HG03097 (cell line): Measurements from ENCODE around the gene LENG8.
"Not testable (repeated sequence)": the region's sequence is repeated elsewhere in the genome, so short reads cannot be mapped to it uniquely, and the experiment has no call there.

Experiments used
- ATAC-seq: cut with Tn5 transposase; IDR thresholded peaks from one replicate; pipeline ENCODE4 v1.9.1; 2021; ENCODE audit not compliant: unreplicated experiment, low FRiP score

The LENG8 gene

DNA sequence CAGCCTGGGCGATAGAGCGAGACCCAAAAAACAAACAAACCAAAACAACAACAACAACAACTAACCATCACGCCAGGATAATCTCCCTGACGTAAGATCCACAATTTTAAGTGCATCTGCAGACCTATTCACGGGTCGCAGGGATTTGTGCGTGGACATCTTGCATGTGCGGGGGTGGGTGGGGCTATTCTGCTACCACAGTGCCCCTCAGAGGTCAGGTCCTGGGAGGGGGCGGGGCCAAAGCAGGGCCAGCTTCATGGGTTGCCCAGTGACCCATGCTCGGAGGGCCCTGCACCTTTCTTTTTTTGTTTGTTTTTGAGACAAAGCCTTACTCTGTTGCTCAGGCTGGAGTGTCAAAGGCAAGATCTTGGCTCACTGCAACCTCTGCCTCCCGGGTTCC lies 26.7 kb downstream of the LENG8 start:
- ATAC-seq, result no peak

DNA sequence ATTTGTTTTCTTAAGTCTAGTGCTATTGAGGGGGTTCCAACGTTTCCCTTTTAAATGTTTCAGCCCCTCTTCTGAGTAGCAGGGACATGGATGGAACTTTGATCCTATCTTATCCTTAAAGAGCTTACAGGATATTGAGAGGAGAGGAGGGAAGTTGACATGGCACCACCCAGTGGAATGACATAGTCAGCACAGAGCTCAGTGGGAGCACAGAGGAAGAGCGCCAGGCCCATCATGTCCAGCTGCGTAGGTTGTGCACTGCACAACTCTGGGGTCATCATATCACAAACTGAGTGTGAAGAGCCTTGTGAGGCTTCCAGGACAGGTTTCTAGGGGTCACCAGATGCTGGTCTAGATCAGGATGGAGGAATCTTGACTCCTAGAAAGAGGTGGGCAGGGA lies 28.7 kb downstream of the LENG8 start:
- ATAC-seq, result no peak

DNA sequence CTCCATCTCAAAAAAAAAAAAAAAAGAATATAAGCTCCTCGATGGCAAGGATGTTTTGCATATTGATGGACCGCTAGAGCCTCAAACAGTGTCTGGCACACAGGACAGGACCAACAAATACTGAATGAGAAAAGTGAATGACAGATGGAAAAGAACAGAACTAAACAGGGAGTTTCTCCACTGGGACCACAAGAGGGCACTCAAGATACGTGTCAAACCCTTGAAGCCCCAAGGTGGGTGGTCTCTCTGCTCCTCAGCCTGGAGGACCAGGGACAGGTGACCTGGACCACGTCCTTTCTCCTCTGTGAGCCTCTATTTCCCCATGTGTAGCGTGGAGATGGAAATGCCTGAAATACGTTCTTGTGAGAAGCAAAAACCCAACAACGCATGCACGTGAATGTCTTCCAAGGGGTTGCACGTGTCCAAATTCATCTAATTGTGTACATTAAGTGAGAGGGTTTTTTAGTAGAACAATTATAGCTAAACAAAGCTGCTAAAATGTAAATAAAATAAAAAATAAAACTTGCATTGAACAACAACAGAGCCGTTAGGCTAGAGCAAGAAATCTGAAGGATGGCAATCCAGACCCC lies 29.8 kb downstream of the LENG8 start:
- ATAC-seq, result no peak

DNA sequence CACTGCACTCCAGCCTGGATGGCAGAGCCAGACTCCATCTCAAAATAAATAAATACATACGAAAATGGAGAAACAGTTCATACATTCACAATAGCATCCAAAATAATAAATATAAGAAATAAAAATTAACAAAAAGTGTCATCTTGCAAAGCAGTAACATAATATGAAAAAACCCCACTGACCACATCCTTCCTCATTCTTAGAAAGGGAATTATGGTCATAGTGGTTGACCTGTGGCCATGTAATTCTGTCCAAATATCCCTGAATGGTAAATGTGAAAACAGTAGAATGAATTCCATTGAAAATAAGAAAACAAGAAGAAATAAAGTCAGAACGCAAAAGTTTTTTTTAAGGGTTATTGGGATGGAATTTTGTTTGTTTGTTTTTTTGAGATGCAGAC lies 31.1 kb downstream of the LENG8 start:
- no peak for ATAC-seq

DNA sequence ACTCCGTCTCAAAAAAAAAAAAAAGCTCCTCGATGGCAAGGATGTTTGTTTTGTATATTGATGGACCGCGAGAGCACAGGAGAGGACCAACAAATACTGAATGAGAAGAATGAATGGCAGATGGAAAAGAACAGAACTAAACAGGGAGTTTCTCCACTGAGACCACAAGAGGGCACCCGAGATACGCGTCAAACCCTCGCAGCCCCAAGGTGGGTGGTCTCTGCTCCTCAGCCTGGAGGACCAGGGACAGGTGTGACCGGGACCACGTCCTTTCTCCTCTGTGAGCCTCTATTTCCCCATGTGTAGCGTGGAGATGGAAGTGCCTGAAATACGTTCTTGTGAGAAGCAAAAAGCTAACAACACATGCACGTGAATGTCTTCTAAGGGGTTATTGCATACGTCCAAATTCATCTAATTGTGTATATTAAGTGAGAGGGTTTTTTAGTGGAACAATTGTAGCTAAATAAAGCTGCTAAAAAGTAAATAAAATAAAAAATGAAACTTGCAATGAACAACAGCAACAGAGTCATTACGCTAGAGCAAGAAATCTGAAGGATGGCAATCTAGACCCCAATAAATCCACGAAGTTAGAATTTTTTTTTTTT lies 32.4 kb downstream of the LENG8 start:
- no peak for ATAC-seq

DNA sequence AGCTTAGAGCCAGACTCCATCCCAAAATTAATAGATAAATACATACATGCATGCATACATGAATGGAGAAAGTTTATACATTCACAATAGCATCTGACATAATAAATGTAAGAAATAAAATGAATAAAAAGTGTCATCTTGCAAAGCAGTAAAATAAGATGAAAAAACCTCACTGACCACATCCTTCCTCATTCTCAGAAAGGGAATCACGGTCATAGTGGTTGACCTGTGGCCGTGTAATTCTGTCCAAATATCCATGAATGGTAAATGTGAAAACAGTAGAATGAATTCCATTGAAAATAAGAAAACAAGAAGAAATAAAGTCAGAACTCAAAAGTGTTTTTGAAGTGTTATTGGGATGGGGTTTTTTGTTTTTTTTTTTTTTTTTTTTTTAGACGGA lies 33.9 kb downstream of the LENG8 start:
- no peak for ATAC-seq

DNA sequence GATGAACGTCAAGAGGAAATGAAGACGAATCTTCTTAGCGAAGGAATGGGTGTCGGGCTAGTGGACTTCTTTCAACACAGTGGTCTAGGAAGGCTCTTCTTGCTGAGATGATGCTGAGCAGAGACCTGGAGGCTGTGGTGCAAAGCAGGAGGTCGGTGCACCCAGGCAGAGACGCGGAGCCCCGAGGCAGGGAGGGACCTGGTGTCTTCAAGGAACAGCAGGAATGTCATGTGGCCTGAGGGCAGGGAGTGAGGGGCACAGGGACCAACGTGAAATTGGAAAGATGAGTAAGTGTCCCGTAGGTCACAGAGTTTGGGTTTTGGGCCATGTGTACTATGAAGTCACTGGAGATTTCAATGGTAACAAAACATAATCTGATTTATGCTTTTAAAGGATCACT lies 35.5 kb downstream of the LENG8 start:
- ATAC-seq, result no peak

DNA sequence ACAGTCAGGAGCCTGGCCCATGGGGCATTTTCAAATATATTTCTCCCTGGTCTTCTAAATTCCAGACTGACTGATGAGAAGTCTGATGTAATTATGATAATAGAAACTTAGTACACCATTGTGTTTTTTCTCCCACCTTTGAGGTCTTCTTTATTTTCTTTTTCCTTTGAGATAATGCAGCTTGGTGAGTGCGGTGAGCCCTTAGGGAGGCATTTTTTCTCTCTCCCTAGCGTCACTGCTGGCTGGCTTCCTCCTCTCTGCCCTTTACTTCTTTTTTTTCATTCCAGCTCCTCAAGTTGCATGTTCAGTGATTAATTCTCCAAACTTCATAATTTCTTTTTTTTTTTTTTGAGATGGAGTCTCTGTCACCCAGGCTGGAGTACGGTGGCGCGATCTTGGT lies 36.9 kb downstream of the LENG8 start:
- ATAC-seq, result no peak

DNA sequence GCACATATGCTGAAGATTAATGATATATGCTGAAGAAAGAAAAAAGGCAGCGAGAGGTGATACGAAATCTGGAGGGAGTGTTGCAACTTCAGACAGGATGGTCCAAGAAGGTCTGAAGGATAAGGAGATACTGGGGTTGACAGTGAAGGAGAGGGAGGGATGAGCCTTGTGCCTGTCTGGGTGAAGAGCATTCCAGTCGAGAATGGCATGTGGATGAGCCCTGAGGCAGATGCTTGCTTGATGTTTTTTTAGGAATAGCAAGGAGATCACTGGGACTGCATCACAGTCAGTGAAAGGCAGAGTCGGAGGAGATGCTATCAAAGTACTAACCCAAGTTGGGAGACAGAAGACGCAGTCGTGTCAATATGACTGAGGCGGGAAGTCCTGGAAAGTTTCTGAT lies 40.3 kb downstream of the LENG8 start:
- no peak for ATAC-seq

DNA sequence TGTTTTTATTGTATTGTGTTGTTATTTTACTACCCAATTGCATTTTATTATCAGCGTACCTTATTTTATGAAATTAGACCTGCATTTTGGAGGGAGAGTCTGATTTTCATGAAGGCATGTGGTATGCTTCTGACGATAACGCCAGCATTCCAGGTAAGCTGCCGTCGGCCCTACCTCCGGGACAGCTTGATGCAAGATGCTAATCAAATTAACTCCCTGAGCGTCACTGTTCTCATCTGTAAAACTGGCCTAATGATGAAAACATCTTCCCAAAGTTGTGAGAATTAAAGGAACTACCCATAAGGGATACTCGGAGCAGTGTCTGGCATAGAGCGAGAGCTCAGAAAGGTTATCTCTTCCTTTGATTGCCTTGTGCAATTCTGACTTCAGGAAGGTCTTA lies 40.8 kb downstream of the LENG8 start:
- no peak for ATAC-seq

DNA sequence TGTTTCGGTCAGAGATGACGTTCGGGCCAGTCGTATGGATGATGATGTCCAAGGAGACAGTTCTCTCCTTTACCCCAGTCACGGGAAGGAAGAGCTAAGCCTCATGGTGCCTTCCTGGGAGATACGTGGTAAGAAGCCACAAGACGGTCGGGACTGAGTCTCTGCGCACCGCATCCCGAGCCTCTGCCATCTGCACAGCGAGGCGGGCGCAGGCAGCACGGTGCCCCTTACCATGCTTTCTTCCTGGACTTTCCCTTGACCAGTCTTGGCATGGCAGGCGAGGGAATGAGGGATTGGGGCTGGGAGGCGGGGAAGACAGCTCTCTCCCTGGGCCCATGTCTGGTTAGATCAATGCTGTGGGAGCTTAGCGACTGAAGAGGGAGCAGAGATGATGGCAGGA lies 43.6 kb downstream of the LENG8 start:
- ATAC-seq, result no peak

DNA sequence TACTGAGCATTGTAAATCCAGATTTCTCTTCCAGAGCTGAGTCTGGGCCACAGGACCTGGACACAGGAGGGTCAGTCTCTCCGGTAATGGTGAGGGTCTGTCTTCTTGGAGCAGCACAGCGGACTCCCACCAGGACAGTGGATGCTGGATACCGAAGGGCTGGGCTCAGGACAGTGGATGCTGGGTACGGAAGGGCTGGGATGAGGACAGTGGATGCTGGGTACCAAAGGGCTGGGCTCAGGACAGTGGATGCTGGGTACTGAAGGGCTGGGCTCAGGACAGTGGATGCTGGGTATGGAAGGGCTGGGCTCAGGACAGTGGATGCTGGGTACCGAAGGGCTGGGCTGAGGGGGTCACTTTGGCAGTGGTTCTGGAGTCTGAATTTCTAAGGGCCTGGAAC lies 44.1 kb downstream of the LENG8 start:
- ATAC-seq, result not testable (repeated sequence)

DNA sequence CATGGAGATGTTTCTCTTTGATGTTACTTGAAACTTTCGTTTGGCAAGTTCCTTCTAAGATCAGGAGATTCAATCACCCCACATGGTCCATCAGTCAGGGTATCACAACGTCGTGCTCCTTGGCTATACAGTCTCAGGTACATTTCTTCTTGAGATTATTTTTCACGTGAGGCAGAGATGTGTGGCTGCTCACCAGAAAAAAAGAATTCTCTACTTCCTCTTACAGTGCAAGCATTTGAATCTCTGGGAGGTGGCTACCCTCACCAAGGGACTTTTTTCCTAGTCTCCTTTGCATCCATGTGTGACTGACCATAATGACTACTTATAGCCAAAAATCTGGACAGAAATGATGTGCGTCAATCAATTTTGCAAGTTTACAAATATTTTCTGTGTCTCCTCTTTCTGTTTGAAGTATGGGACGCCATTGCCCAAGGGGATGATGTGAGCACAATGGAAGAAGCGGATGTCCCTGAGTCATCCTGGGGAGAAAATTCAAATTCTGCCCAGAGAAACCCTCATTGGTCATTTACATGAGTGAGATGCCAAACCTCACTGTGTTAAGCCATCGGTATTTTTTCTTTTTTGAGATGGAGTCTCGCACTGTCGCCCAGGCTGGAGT lies 45.1 kb downstream of the LENG8 start:
- ATAC-seq, result no peak

DNA sequence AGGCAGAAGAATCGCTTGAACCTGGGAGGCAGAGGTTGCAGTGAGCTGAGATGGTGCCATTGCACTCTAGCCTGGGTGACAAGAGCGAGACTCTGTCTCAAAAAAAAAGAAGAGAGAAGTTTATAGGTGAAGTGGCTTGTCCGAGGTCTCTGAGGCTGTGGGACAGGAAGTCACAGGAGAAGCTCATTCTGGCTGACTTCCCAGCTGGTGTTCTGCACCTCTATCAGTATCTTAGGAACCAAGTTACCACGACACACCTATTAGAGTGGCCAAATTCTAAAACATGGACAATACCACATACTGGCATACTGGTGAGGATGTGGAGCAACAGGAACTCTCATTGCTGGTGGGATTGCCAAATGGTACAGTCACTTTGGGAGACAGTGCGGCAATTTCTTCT lies 46.3 kb downstream of the LENG8 start:
- ATAC-seq, result not testable (repeated sequence)

DNA sequence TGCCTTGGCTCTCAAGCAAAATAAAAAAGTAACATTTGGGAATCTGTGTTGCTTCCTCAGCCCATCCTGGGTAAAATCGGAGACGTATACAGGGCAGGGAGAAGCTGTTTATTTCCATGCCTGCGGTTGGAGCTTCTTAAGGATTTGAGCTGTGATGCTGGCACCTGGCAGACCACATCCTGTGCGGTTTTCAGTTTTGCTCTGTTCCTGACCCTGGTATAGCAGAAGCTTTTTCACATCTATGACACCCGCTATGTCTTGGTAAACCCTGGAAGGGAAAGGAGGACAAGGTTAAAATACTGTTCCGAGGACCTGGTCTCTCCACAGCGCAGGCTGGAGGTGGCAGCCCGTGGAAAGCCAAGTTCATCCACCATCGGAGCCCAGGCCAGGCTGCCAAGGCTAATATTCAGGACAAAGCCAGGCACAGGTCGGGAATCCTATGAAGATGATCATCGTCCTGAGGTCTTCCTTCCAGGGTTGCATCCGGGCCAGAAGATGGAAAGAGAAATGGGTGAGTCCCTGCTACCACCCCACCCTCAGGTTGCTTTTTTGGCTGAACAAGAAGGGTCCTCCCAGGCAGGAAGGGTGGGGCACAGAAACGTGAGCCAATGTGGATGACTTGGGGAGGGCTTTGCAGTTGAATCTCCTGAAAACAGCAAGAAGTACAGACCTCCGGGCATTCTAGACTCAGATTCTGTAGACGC lies 48.9 kb downstream of the LENG8 start:
- not testable (repeated sequence) for ATAC-seq

DNA sequence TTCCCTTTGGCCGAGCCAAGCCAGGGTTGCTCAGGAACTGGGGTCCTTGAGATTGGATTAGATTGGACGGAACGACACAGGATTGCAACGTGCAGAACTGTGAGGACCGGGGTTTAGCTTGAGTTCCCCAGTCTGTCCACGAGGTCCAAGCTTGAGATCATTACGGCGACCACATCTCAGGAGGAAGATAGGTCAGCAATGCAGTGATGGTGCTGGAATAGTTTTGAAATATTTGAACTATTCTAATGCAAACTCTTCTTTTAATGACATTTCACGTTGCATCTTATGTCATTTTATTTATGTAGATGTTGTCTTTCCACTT lies 49.4 kb downstream of the LENG8 start:
- not testable (repeated sequence) for ATAC-seq

DNA sequence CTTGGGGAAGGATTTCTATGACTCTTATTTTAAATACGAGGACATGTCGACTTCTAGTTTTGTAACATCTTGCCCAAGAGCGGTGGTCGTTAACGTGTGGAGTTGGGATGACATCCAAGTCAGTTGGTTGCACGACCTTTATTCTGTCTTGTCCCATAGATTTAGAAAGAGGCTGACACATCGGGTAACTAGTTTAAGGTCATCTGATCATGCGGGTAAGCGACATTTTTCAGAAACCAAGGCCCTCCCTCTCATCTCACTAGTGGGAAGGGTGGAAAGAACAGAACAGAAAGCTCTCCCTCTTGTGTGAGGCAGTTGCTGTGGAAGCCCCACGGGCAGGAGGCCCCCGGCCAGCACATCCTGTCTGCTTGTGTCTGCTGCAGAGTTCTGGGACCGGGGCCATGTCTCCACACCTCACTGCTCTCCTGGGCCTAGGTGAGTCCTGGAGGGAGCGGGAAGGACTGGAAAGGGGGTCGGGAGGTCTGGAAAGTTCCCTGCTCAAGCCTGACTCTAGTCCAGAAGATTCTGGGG lies 53.6 kb downstream of the LENG8 start, which contains the start of gene LAIR2:
Gene LAIR2, plus strand, starts transcription at position 314 of the 531 bp plus-strand sequence. Its CDS starts 88 bp downstream, at position 402.
- ATAC-seq, result no peak

DNA sequence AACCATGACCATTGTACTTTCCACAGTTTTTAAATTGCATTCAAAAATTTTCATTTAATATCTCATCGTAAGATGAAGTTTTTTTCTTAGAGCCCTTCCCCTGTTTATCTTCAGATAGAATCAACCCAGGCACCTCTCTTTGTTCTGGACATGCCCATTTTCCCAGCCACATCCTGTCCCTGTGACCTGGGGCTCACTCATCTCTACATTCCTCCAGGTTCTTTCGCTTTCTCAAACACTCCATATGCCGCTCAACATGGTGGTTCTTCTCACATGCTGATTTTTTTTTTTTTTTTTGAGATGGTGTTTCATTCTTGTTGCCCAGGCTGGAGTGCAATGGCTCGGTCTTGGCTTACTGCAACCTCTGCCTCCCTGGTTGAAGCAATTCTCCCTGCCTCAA lies 56.5 kb downstream of the LENG8 start:
- not testable (repeated sequence) for ATAC-seq

DNA sequence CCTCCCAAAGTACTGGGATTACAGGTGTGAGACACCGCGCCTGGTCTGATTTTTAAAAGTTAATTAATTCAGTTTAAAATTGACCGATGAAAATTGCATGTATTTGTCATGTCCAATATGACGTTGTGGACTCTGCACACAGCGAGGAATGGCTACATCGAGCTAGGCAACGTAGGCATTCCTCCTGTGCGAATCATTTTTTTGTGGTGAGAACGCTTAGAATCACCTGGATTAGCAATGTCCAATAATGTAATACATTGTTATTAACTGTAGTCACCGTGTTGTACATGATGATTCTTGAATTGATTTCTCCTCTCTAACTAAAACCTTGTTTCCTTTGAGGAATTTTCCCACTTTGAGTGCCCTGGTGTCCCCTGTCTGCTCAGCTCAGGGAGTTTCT lies 57.1 kb downstream of the LENG8 start:
- ATAC-seq, result no peak

DNA sequence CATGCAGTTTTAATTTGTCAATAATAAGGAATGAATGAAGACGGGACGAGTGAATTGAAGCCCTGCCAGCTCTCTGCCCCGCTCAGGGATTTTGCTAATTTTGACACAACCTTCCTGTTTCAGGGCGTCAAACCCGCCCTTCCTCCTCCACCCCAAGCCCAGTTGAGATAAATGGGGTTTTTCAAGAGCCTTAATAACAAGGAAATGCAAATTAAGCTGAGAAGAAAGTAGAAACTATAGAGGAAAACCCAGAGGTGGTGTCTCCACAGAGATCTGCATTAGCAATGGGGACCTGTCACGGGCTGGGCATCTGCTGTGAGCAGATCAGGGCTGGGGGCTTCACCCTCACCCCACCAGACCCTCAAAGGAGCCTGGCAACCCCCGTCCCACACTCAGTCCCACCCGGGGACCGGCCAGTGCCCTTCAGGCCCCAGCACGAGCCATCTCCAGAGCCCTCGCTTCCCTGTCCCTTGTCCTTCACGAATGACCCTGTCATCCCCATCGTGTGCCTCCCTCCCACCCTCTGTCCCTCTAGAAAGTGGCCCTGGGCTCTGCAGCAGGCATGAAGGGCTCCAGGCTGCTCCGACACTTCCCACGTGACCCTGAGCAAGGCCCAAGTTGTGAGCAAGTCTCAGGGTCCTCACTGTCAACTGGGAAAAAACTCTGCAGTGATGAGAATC lies 58.2 kb downstream of the LENG8 start:
- not testable (repeated sequence) for ATAC-seq

DNA sequence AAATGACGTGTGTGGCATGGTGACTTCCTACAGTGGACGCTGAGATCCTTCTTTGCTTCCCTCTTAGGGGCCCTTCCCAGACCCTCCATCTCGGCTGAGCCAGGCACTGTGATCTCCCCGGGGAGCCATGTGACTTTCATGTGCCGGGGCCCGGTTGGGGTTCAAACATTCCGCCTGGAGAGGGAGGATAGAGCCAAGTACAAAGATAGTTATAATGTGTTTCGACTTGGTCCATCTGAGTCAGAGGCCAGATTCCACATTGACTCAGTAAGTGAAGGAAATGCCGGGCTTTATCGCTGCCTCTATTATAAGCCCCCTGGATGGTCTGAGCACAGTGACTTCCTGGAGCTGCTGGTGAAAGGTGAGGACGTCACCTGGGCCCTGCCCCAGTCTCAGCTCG lies 58.8 kb downstream of the LENG8 start:
- no peak for ATAC-seq
